ENCODE measurements around the gene SIRT4. TPM values are rescaled to one million over a fixed set of nuclear protein-coding genes. Genes with fewer than 3 reads are reported as not detected.

Gene SIRT4
- total RNA-seq, 4 donors from 2014 or later: 0.70 to 5.0 TPM; not detected in 2

DNA sequence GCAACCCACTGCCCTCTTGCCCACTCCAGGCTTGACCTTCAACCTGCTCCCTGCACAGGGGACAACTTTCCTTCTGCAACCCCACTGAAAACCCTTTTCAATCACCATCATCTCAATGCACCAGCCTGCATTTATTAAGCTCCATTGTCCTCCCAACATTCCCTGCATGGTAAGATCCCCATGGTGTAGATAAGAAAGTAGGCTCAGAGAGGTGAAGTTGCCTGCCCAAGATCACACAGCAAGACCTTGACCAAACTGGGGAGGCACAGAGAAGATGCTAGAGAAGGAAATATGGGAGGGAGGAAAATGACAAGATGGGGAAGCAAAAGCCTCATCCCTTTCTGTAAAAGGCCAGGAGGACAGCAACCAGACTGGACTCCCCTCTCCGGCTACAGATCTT, 57.0 kb downstream of the SIRT4 start:
- Histone ChIP-seq H3K4me1 (peaks cover 0 to 21% (median 9%) of the 10 kb centered on the region in 3 donors), H3K4me3 (no peak overlapping the region), H3K9me3 (no peaks in the 10 kb centered on the region), H3K27me3 (peaks cover 0 to 23% (median 0%) of the 10 kb centered on the region in 4 donors), H3K27ac (no peak overlapping the region), H3K36me3 (no peaks in the 10 kb centered on the region)
- TF ChIP-seq POLR2A (IDR thresholded peaks at IDR 0.05): no peak
- TF ChIP-seq, protein P1, sequence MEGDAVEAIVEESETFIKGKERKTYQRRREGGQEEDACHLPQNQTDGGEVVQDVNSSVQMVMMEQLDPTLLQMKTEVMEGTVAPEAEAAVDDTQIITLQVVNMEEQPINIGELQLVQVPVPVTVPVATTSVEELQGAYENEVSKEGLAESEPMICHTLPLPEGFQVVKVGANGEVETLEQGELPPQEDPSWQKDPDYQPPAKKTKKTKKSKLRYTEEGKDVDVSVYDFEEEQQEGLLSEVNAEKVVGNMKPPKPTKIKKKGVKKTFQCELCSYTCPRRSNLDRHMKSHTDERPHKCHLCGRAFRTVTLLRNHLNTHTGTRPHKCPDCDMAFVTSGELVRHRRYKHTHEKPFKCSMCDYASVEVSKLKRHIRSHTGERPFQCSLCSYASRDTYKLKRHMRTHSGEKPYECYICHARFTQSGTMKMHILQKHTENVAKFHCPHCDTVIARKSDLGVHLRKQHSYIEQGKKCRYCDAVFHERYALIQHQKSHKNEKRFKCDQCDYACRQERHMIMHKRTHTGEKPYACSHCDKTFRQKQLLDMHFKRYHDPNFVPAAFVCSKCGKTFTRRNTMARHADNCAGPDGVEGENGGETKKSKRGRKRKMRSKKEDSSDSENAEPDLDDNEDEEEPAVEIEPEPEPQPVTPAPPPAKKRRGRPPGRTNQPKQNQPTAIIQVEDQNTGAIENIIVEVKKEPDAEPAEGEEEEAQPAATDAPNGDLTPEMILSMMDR (IDR thresholded peaks at IDR 0.05): no peak
- intact Hi-C loops (cut with DNase I): loop anchor here (5.0 kb wide), 1 partner anchor 73 kb away; no protein-coding TSS in a partner anchor
- WGBS, 2 donors: 85 to 100% methylated on average over 1 of the region's 1 CpG
- DNase-seq: no peak

DNA sequence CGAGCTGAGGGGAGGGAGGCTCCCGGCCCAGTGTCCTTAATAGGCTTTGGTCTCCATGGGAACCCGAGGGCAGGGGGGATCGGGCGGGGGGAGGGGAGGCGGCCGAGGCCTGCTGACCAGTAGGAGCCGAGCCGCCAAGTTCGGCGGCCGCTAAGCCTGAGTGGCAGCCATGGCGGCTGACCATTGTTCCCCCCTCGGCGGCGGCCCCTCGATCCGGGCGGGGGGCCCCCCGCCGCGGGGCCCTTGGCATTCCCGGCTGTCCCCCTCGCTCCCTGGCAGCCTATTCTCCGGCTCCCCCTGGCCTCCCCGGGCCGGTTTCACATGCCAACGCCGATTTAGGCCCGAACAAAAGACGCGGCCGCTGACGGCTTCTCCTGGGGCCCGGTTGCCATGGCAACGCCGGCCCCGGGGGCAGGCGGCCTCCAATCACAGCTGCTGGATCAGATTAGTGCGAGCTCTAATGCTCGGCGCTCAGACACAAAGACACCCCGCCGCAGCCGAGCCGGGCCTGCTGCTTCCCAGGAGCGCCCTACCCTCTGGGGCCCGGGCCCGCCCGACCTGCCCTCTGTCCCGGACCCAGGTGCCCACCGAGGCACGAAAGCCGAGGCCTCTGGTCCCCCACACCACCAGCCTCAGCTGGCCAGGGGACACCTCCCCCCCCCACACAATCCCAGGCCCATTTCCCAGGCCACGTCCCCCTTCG, 59.5 kb downstream of the SIRT4 start:
- DNase-seq: no peak
- 0 to 5% methylated on average over 1 to 7 of the region's 56 CpGs for WGBS, 2 donors
- no peaks in the 10 kb centered on the region for H3K36me3 ChIP-seq
- H3K27me3 ChIP-seq: peaks cover 0 to 28% (median 0%) of the 10 kb centered on the region in 4 donors
- H3K4me3 ChIP-seq: peak overlapping the region in 3 of 4 donors; percentile 31 to 60 (median 47)
- intact Hi-C loops (cut with DNase I): no loop called here
- peaks cover 0 to 19% (median 9%) of the 10 kb centered on the region in 3 donors for H3K4me1 ChIP-seq
- TF ChIP-seq, protein P1 (IDR thresholded peaks at IDR 0.05): no peak
- TF ChIP-seq POLR2A (IDR thresholded peaks at IDR 0.05): no peak
- H3K9me3 ChIP-seq: no peaks in the 10 kb centered on the region
- H3K27ac ChIP-seq: peak overlapping the region in 3 of 4 donors; percentile 2 to 55 (median 21)

Small RNA genes lying within 50 kb of the gene (small RNA-seq; reads per million reads assigned to genes)
- 639 to 2,603 (median 1,506) reads per million in 4 donors for gene RNU4-1
- 337 to 2,247 (median 938) reads per million in 4 donors for gene RNU4-2
- gene RNU6-1088P: 0 reads per million in 4 donors

Other genes with a start within 250 kb of the SIRT4 start
- gene RAB35, start 185.6 kb upstream of the SIRT4 start, total RNA-seq: 10 to 100 TPM; 25.8 to 38.9 (median 32.0) TPM
- gene GCN1, start 107.6 kb upstream of the SIRT4 start, total RNA-seq: 100 to 1,000 TPM in 1 of 4 donors, 10 to 100 TPM in 3; 39.5 to 117 (median 63.7) TPM
- gene RPLP0, start 101.2 kb upstream of the SIRT4 start, total RNA-seq: 1,000 to 10,000 TPM; 3,136 to 5,114 (median 4,044) TPM
- 10 to 100 TPM; 18.2 to 44.4 (median 21.4) TPM for gene PXN, start 36.6 kb upstream of the SIRT4 start, total RNA-seq
- gene RNU4-2, start 10.4 kb upstream of the SIRT4 start, total RNA-seq: under 1 TPM in 3 of 4 donors, not detected in 1; under 0.01 TPM
- gene RNU4-1, start 9.1 kb upstream of the SIRT4 start, total RNA-seq: under 1 TPM in 3 of 4 donors, not detected in 1; under 0.01 TPM
- gene PLA2G1B, start 25.5 kb downstream of the SIRT4 start, total RNA-seq: not detected
- under 1 TPM in 2 of 4 donors, not detected in 2; 0.09 to 0.19 TPM for gene MSI1, start 66.8 kb downstream of the SIRT4 start, total RNA-seq
- gene COX6A1, start 135.8 kb downstream of the SIRT4 start, total RNA-seq: 100 to 1,000 TPM; 515 to 809 (median 685) TPM
- gene TRIAP1, start 144.1 kb downstream of the SIRT4 start, total RNA-seq: 10 to 100 TPM in 3 of 4 donors, 1 to 10 TPM in 1; 7.1 to 39.3 (median 23.3) TPM
- 10 to 100 TPM in 3 of 4 donors, 1 to 10 TPM in 1; 8.1 to 19.8 (median 14.2) TPM for gene GATC, start 144.1 kb downstream of the SIRT4 start, total RNA-seq
- gene SRSF9, start 167.4 kb downstream of the SIRT4 start, total RNA-seq: 100 to 1,000 TPM in 1 of 4 donors, 10 to 100 TPM in 3; 85.6 to 128 (median 93.2) TPM
- gene DYNLL1, start 193.8 kb downstream of the SIRT4 start, total RNA-seq: 100 to 1,000 TPM; 368 to 605 (median 490) TPM
- 10 to 100 TPM; 12.2 to 27.7 (median 20.3) TPM for gene COQ5, start 226.8 kb downstream of the SIRT4 start, total RNA-seq
- gene RNF10, start 232.0 kb downstream of the SIRT4 start, total RNA-seq: 100 to 1,000 TPM in 3 of 4 donors, 10 to 100 TPM in 1; 93.9 to 163 (median 120) TPM